Astrocyte (in vitro differentiated cells and primary cell): ENCODE results near the gene MESP2.

ENCODE experiments used
- EZH2 ChIP-seq: IDR thresholded peaks from 2 replicates; pipeline ENCODE4 v1.6.1; 2012; ENCODE audit warnings: mild to moderate bottlenecking, low read length, inconsistent platforms; ENCODE audit not compliant: insufficient read depth
- TF ChIP-seq, protein P1 (sequence below): IDR thresholded peaks from 2 replicates; pipeline ENCODE4 v1.5.1; 2011; ENCODE audit warnings: low read depth, mild to moderate bottlenecking, inconsistent platforms, low read length, moderate library complexity; ENCODE audit not compliant: insufficient read depth

- TF ChIP-seq, protein P1, sequence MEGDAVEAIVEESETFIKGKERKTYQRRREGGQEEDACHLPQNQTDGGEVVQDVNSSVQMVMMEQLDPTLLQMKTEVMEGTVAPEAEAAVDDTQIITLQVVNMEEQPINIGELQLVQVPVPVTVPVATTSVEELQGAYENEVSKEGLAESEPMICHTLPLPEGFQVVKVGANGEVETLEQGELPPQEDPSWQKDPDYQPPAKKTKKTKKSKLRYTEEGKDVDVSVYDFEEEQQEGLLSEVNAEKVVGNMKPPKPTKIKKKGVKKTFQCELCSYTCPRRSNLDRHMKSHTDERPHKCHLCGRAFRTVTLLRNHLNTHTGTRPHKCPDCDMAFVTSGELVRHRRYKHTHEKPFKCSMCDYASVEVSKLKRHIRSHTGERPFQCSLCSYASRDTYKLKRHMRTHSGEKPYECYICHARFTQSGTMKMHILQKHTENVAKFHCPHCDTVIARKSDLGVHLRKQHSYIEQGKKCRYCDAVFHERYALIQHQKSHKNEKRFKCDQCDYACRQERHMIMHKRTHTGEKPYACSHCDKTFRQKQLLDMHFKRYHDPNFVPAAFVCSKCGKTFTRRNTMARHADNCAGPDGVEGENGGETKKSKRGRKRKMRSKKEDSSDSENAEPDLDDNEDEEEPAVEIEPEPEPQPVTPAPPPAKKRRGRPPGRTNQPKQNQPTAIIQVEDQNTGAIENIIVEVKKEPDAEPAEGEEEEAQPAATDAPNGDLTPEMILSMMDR, result no peak
- TF ChIP-seq EZH2, result no peak
Observed at GRCh38 chr15:89823836-89824606, 47.9 kb downstream of the MESP2 start.
